GM23338 (cell line): Measurements from ENCODE around the gene BEND5. TPM values are rescaled to one million over a fixed set of nuclear protein-coding genes. Genes with fewer than 3 reads are reported as not detected.

Source experiments
- ATAC-seq: fragments of 200-7000 bp; cut with Tn5 transposase; 3 replicates; pipeline ENCODE4 v1.9.1; 2020
- DNase-seq: peaks from one replicate; pipeline ENCODE4 v3.0.0-alpha.2; 2015; ENCODE audit warnings: low spot score
- H2AFZ ChIP-seq: fragments of 200-600 bp; sonication (generic); 2 replicates; pipeline ENCODE4 v1.8.0; 2016; ENCODE audit warnings: antibody characterized with exemption, mild to moderate bottlenecking, moderate library complexity
- H3F3A ChIP-seq: fragments of 200-600 bp; sonication (generic); replicated peaks from 2 replicates; pipeline ENCODE4 v1.8.0; 2017; ENCODE audit warnings: antibody characterized with exemption, mixed run types, low read depth
- H3K27ac ChIP-seq: fragments of 200-600 bp; sonication (generic); 2 replicates; pipeline ENCODE4 v1.6.1; 2016; ENCODE audit warnings: low read depth
- H3K27me3 ChIP-seq: fragments of 200-600 bp; sonication (generic); 2 replicates; pipeline ENCODE4 v1.8.0; 2016; ENCODE audit warnings: mild to moderate bottlenecking, mixed run types, moderate library complexity; ENCODE audit not compliant: insufficient read depth
- H3K36me3 ChIP-seq: fragments of 200-600 bp; sonication (generic); 2 replicates; pipeline ENCODE4 v1.8.0; 2016; ENCODE audit warnings: mild to moderate bottlenecking; ENCODE audit not compliant: insufficient read depth
- H3K4me1 ChIP-seq: fragments of 200-600 bp; sonication (generic); 2 replicates; pipeline ENCODE4 v1.8.0; 2016; ENCODE audit warnings: mild to moderate bottlenecking, moderate library complexity; ENCODE audit not compliant: insufficient read depth
- H3K4me2 ChIP-seq: fragments of 200-600 bp; sonication (generic); 2 replicates; pipeline ENCODE4 v1.7.1; 2017; ENCODE audit warnings: mixed run types
- H3K4me3 ChIP-seq: fragments of 200-600 bp; sonication (generic); 2 replicates; pipeline ENCODE4 v1.6.1; 2016; ENCODE audit warnings: mixed run types
- H3K79me2 ChIP-seq: fragments of 200-600 bp; sonication (generic); replicated peaks from 2 replicates; pipeline ENCODE4 v1.8.0; 2017; ENCODE audit warnings: mild to moderate bottlenecking; ENCODE audit not compliant: insufficient read depth
- H3K9me2 ChIP-seq: fragments of 200-600 bp; sonication (generic); 2 replicates; pipeline ENCODE4 v1.8.0; 2017; ENCODE audit not compliant: insufficient read depth
- H4K20me1 ChIP-seq: fragments of 200-600 bp; sonication (generic); replicated peaks from 2 replicates; pipeline ENCODE4 v1.8.0; 2017; ENCODE audit warnings: mild to moderate bottlenecking; ENCODE audit not compliant: insufficient read depth
- H3K27ac Mint-ChIP-seq: 2 replicates; pipeline ENCODE4 v1.8.0; 2020; ENCODE audit warnings: inconsistent platforms, mild to moderate bottlenecking, moderate library complexity, mixed read lengths
- H3K27me3 Mint-ChIP-seq: 3 replicates; pipeline ENCODE4 v1.8.0; 2022; ENCODE audit warnings: low read depth, mild to moderate bottlenecking, moderate library complexity, mixed read lengths, inconsistent platforms; ENCODE audit not compliant: insufficient read depth, poor library complexity
- H3K36me3 Mint-ChIP-seq: 3 replicates; pipeline ENCODE4 v1.8.0; 2021; ENCODE audit warnings: low read depth, mild to moderate bottlenecking, inconsistent platforms, moderate library complexity, mixed read lengths
- H3K4me1 Mint-ChIP-seq: 3 replicates; pipeline ENCODE4 v1.8.0; 2020; ENCODE audit warnings: mild to moderate bottlenecking, inconsistent platforms, mixed read lengths
- H3K4me3 Mint-ChIP-seq: 3 replicates; pipeline ENCODE4 v1.8.0; 2021; ENCODE audit warnings: moderate library complexity, mild to moderate bottlenecking, inconsistent platforms, mixed read lengths
- H3K9me3 Mint-ChIP-seq: 3 replicates; pipeline ENCODE4 v1.8.0; 2020; ENCODE audit warnings: moderate library complexity, mild to moderate bottlenecking, inconsistent platforms, mixed read lengths
- CREB1 ChIP-seq: fragments of 250-450 bp; sonication (Bioruptor Pico); IDR thresholded peaks from 2 replicates; pipeline ENCODE4 v1.5.0; 2020; ENCODE audit warnings: low read depth, mild to moderate bottlenecking, moderate library complexity
- EZH2phosphoT487 ChIP-seq: fragments of 200-600 bp; sonication (generic); IDR thresholded peaks from one replicate; pipeline ENCODE4 v1.8.1; 2018; ENCODE audit warnings: antibody characterized with exemption; ENCODE audit not compliant: unreplicated experiment
- JUNB ChIP-seq: IDR thresholded peaks from one replicate; pipeline ENCODE4 v1.6.1; 2016; ENCODE audit warnings: antibody characterized with exemption; ENCODE audit not compliant: unreplicated experiment
- NANOG ChIP-seq: IDR thresholded peaks from 2 replicates; pipeline ENCODE4 v1.6.1; 2016; ENCODE audit warnings: antibody characterized with exemption, borderline replicate concordance
- ZNF114 ChIP-seq: fragments of 250-450 bp; sonication (Bioruptor Pico); IDR thresholded peaks from 2 replicates; pipeline ENCODE4 v1.5.0; 2020; ENCODE audit warnings: mild to moderate bottlenecking, moderate library complexity
- ZNF331 ChIP-seq: fragments of 250-450 bp; sonication (Bioruptor Pico); IDR thresholded peaks from 2 replicates; pipeline ENCODE4 v1.5.0; 2020; ENCODE audit warnings: low read depth, mild to moderate bottlenecking, moderate library complexity
- polyA plus RNA-seq: library from polyadenylated mRNA; unstranded; fragments of >200 nt; fragmentation: Nextera tagmentation; extraction: Ambion mirVana; gene quantifications from 2 replicates; pipeline ENCODE4 v1.2.1, GENCODE V29; 2016
- total RNA-seq: library from RNA; depleted of rRNA; stranded (reverse); fragments of >200 nt; shearing (Covaris generic); gene quantifications from 2 replicates; pipeline ENCODE4 v1.2.3, GENCODE V29; 2014
- TF ChIP-seq, protein P1 (sequence below): IDR thresholded peaks from 2 replicates; pipeline ENCODE4 v1.6.1; 2016; ENCODE audit warnings: antibody characterized with exemption
- TF ChIP-seq, protein P2 (sequence below): IDR thresholded peaks from one replicate; pipeline ENCODE4 v1.6.1; 2018; ENCODE audit warnings: antibody characterized with exemption; ENCODE audit not compliant: unreplicated experiment
- TF ChIP-seq, protein P3 (sequence below): fragments of 250-450 bp; sonication (Bioruptor Pico); IDR thresholded peaks from 2 replicates; pipeline ENCODE4 v1.5.0; 2020; ENCODE audit warnings: mild to moderate bottlenecking, moderate library complexity

BEND5 gene
- total and polyA plus RNA-seq, 2 experiments from 2014 or later, result 6.8 to 12.3 TPM

DNA sequence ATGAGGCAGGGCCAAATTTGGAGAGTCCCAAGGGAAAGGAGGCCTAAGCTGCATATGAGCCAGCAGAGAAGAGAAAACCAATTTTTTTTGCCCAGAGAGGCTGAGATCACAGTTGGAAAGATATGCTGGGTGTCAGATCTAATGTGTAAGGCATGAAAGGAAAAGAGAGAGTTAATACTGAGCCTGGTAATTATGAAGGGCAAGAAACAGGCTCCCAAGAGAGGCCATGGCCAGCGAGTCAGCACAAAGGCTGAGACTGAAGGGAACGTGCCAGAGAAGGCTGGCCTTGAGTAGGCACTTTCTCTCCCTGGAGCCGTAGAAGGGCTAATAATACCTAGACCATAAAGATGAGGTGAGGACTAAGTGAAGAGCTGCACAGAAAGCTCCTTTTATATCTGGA, 31.8 kb upstream of the BEND5 start (continued):
- TF ChIP-seq, protein P1, sequence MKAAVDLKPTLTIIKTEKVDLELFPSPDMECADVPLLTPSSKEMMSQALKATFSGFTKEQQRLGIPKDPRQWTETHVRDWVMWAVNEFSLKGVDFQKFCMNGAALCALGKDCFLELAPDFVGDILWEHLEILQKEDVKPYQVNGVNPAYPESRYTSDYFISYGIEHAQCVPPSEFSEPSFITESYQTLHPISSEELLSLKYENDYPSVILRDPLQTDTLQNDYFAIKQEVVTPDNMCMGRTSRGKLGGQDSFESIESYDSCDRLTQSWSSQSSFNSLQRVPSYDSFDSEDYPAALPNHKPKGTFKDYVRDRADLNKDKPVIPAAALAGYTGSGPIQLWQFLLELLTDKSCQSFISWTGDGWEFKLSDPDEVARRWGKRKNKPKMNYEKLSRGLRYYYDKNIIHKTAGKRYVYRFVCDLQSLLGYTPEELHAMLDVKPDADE, result no peak
- TF ChIP-seq, protein P2, sequence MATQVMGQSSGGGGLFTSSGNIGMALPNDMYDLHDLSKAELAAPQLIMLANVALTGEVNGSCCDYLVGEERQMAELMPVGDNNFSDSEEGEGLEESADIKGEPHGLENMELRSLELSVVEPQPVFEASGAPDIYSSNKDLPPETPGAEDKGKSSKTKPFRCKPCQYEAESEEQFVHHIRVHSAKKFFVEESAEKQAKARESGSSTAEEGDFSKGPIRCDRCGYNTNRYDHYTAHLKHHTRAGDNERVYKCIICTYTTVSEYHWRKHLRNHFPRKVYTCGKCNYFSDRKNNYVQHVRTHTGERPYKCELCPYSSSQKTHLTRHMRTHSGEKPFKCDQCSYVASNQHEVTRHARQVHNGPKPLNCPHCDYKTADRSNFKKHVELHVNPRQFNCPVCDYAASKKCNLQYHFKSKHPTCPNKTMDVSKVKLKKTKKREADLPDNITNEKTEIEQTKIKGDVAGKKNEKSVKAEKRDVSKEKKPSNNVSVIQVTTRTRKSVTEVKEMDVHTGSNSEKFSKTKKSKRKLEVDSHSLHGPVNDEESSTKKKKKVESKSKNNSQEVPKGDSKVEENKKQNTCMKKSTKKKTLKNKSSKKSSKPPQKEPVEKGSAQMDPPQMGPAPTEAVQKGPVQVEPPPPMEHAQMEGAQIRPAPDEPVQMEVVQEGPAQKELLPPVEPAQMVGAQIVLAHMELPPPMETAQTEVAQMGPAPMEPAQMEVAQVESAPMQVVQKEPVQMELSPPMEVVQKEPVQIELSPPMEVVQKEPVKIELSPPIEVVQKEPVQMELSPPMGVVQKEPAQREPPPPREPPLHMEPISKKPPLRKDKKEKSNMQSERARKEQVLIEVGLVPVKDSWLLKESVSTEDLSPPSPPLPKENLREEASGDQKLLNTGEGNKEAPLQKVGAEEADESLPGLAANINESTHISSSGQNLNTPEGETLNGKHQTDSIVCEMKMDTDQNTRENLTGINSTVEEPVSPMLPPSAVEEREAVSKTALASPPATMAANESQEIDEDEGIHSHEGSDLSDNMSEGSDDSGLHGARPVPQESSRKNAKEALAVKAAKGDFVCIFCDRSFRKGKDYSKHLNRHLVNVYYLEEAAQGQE, result no peak
- TF ChIP-seq EZH2phosphoT487, result no peak
- no peak for TF ChIP-seq CREB1

DNA sequence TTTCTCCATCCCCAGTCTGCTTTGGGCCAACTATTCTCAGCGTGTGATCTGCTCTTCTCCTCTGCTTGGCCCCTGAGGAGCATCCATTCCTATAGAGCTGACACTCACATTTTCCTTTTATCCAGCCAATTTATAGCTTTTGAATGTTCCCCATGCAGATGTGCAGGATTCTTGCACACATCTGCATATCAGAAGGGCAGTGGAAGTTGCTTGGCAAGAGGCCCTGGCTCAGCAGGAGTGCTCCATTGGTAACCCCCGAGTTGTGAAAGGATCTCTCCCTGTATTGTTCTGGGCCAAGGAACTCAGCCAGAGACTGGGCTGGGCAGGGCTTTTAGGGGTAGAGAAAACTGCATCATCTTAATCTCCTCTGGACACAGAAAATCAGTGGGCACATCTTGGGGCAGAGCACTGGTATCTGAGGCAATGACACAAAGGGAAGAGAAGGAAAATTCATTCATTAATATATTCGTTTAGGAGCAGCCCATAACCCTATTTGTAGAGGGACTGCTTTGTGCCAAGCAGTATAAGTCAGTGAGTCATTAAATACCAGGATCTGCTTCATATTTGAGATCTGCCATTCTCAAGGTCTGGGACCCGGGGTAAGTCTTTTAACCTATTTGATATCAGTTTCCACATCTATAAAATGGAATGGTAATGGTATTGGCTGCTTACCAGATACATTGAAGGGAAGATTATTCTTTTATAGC, 31.0 kb upstream of the BEND5 start:
- peaks cover 2% of the 10 kb centered on the region for H3K27me3 Mint-ChIP-seq
- peak; percentile 46; the same call in 1 of the 3 replicates for ATAC-seq
- TF ChIP-seq JUNB (no peak), ZNF331 (CRISPR knock-in tag) (no peak), ZNF114 (CRISPR knock-in tag) (no peak), EZH2phosphoT487 (no peak), CREB1 (no peak), NANOG (no peak)
- TF ChIP-seq, protein P2, result no peak
- TF ChIP-seq, protein P3, sequence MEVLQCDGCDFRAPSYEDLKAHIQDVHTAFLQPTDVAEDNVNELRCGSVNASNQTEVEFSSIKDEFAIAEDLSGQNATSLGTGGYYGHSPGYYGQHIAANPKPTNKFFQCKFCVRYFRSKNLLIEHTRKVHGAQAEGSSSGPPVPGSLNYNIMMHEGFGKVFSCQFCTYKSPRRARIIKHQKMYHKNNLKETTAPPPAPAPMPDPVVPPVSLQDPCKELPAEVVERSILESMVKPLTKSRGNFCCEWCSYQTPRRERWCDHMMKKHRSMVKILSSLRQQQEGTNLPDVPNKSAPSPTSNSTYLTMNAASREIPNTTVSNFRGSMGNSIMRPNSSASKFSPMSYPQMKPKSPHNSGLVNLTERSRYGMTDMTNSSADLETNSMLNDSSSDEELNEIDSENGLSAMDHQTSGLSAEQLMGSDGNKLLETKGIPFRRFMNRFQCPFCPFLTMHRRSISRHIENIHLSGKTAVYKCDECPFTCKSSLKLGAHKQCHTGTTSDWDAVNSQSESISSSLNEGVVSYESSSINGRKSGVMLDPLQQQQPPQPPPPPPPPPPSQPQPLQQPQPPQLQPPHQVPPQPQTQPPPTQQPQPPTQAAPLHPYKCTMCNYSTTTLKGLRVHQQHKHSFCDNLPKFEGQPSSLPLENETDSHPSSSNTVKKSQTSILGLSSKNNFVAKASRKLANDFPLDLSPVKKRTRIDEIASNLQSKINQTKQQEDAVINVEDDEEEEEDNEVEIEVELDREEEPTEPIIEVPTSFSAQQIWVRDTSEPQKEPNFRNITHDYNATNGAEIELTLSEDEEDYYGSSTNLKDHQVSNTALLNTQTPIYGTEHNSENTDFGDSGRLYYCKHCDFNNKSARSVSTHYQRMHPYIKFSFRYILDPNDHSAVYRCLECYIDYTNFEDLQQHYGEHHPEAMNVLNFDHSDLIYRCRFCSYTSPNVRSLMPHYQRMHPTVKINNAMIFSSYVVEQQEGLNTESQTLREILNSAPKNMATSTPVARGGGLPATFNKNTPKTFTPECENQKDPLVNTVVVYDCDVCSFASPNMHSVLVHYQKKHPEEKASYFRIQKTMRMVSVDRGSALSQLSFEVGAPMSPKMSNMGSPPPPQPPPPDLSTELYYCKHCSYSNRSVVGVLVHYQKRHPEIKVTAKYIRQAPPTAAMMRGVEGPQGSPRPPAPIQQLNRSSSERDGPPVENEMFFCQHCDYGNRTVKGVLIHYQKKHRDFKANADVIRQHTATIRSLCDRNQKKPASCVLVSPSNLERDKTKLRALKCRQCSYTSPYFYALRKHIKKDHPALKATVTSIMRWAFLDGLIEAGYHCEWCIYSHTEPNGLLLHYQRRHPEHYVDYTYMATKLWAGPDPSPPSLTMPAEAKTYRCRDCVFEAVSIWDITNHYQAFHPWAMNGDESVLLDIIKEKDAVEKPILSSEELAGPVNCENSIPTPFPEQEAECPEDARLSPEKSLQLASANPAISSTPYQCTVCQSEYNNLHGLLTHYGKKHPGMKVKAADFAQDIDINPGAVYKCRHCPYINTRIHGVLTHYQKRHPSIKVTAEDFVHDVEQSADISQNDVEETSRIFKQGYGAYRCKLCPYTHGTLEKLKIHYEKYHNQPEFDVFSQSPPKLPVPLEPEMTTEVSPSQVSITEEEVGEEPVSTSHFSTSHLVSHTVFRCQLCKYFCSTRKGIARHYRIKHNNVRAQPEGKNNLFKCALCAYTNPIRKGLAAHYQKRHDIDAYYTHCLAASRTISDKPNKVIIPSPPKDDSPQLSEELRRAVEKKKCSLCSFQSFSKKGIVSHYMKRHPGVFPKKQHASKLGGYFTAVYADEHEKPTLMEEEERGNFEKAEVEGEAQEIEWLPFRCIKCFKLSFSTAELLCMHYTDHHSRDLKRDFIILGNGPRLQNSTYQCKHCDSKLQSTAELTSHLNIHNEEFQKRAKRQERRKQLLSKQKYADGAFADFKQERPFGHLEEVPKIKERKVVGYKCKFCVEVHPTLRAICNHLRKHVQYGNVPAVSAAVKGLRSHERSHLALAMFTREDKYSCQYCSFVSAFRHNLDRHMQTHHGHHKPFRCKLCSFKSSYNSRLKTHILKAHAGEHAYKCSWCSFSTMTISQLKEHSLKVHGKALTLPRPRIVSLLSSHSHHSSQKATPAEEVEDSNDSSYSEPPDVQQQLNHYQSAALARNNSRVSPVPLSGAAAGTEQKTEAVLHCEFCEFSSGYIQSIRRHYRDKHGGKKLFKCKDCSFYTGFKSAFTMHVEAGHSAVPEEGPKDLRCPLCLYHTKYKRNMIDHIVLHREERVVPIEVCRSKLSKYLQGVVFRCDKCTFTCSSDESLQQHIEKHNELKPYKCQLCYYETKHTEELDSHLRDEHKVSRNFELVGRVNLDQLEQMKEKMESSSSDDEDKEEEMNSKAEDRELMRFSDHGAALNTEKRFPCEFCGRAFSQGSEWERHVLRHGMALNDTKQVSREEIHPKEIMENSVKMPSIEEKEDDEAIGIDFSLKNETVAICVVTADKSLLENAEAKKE, result no peak

More for the DNA sequence above, 31.0 kb upstream of the BEND5 start:
- Histone ChIP-seq H2AFZ (no peak overlapping the region), H3K79me2 (no peaks in the 10 kb centered on the region), H3K4me2 (no peak overlapping the region), H3K4me3 (no peak overlapping the region), H3K27me3 (no peaks in the 10 kb centered on the region), H3K4me1 (peaks cover 6% of the 10 kb centered on the region; the same call in 1 of the 2 replicates), H3K36me3 (no peaks in the 10 kb centered on the region), H3K27ac (no peak overlapping the region), H3K9me2 (0 out of 2 replicates have a peak, but pooled peaks cover 8% of the 10 kb centered on the region), H4K20me1 (no peaks in the 10 kb centered on the region), H3F3A (no peaks in the 10 kb centered on the region)
- no peak for DNase-seq
- H3K9me3 Mint-ChIP-seq, result no peaks in the 10 kb centered on the region
- H3K36me3 Mint-ChIP-seq, result no peaks in the 10 kb centered on the region
- no peak overlapping the region for H3K4me3 Mint-ChIP-seq
- no peak overlapping the region for H3K27ac Mint-ChIP-seq
- H3K4me1 Mint-ChIP-seq, result peaks cover 6% of the 10 kb centered on the region
